Measurements from ENCODE around the gene PRR3. TPM values are rescaled to one million over a fixed set of nuclear protein-coding genes. Genes with fewer than 3 reads are reported as not detected.
A peak's percentile ranks its signal among the peaks of the same experiment; 100 is the strongest.

The PRR3 gene
- total RNA-seq, 1 experiment from 2014 or later: 21.0 TPM

- peaks cover 48% of the 10 kb centered on the region for H3K4me1 Mint-ChIP-seq (ENCODE audit: low read depth, unreplicated experiment)
Measured at GRCh38 chr6:30610065-30610464, 53.0 kb downstream of the PRR3 start.

GRCh38 chr6:30611150-30611855 is 54.2 kb downstream of the PRR3 start:
- intact Hi-C loops (cut with micrococcal nuclease; ENCODE audit: unreplicated experiment): no loop called here
- BruUV-seq (replicated peaks): no TSS peak
- H3K36me3 Mint-ChIP-seq (ENCODE audit: insufficient read depth, unreplicated experiment): peaks cover 94% of the 10 kb centered on the region
- H3K4me3 Mint-ChIP-seq (ENCODE audit: low read depth, unreplicated experiment): peak overlapping the region; percentile 3
- H3K4me1 Mint-ChIP-seq (ENCODE audit: low read depth, unreplicated experiment): peaks cover 59% of the 10 kb centered on the region
- peak overlapping the region; percentile 73 for H3K27ac Mint-ChIP-seq (ENCODE audit: unreplicated experiment)
- no peak for TF ChIP-seq CTCF (IDR thresholded peaks at IDR 0.05; ENCODE audit: unreplicated experiment)
- H3K9me3 Mint-ChIP-seq (ENCODE audit: low read depth, unreplicated experiment): no peaks in the 10 kb centered on the region
- no peaks in the 10 kb centered on the region for H3K27me3 Mint-ChIP-seq (ENCODE audit: unreplicated experiment)
- CTCF ChIA-PET: interaction anchor here (0.5 to 0.6 kb wide), 2 partner anchors 130 to 235 kb away, joined by 3 to 4 read pairs; no protein-coding TSS in a partner anchor
- DNase-seq: no peak

More at GRCh38 chr6:30610065-30610464, 53.0 kb downstream of the PRR3 start:
- H3K4me3 Mint-ChIP-seq (ENCODE audit: low read depth, unreplicated experiment): no peak overlapping the region
- BruUV-seq (replicated peaks): no TSS peak
- intact Hi-C loops (cut with micrococcal nuclease; ENCODE audit: unreplicated experiment): no loop called here
- DNase-seq: no peak
- CTCF ChIA-PET: no interaction called here
- peaks cover 94% of the 10 kb centered on the region for H3K36me3 Mint-ChIP-seq (ENCODE audit: insufficient read depth, unreplicated experiment)
- no peak overlapping the region for H3K27ac Mint-ChIP-seq (ENCODE audit: unreplicated experiment)
- H3K27me3 Mint-ChIP-seq (ENCODE audit: unreplicated experiment): no peaks in the 10 kb centered on the region
- no peaks in the 10 kb centered on the region for H3K9me3 Mint-ChIP-seq (ENCODE audit: low read depth, unreplicated experiment)
- no peak for TF ChIP-seq CTCF (IDR thresholded peaks at IDR 0.05; ENCODE audit: unreplicated experiment)

GRCh38 chr6:30611856-30612194 is 54.7 kb downstream of the PRR3 start:
- DNase-seq: no peak

GRCh38 chr6:30612213-30612612 is 55.1 kb downstream of the PRR3 start:
- no TSS peak for BruUV-seq (replicated peaks)
- peaks cover 9% of the 10 kb centered on the region for H3K27me3 Mint-ChIP-seq (ENCODE audit: unreplicated experiment)
- DNase-seq: no peak
- H3K4me1 Mint-ChIP-seq (ENCODE audit: low read depth, unreplicated experiment): peaks cover 64% of the 10 kb centered on the region
- intact Hi-C loops (cut with micrococcal nuclease; ENCODE audit: unreplicated experiment): no loop called here
- CTCF ChIA-PET: interaction anchor here (1.0 kb wide), 1 partner anchor 130 kb away, joined by 3 read pairs; no protein-coding TSS in a partner anchor
- TF ChIP-seq CTCF (IDR thresholded peaks at IDR 0.05; ENCODE audit: unreplicated experiment): no peak
- H3K27ac Mint-ChIP-seq (ENCODE audit: unreplicated experiment): peak overlapping the region; percentile 73
- H3K9me3 Mint-ChIP-seq (ENCODE audit: low read depth, unreplicated experiment): no peaks in the 10 kb centered on the region
- H3K4me3 Mint-ChIP-seq (ENCODE audit: low read depth, unreplicated experiment): no peak overlapping the region
- H3K36me3 Mint-ChIP-seq (ENCODE audit: insufficient read depth, unreplicated experiment): peaks cover 94% of the 10 kb centered on the region

More at GRCh38 chr6:30611856-30612194, 54.7 kb downstream of the PRR3 start:
- Mint-ChIP-seq H3K4me3 (ENCODE audit: low read depth, unreplicated experiment) (peak overlapping the region; percentile 3), H3K9me3 (ENCODE audit: low read depth, unreplicated experiment) (no peaks in the 10 kb centered on the region), H3K27ac (ENCODE audit: unreplicated experiment) (peak overlapping the region; percentile 73), H3K36me3 (ENCODE audit: insufficient read depth, unreplicated experiment) (peaks cover 94% of the 10 kb centered on the region), H3K4me1 (ENCODE audit: low read depth, unreplicated experiment) (peaks cover 61% of the 10 kb centered on the region), H3K27me3 (ENCODE audit: unreplicated experiment) (peaks cover 5% of the 10 kb centered on the region)
- CTCF ChIA-PET: interaction anchor here (1.0 kb wide), 1 partner anchor 130 kb away, joined by 3 read pairs; no protein-coding TSS in a partner anchor
- BruUV-seq (replicated peaks): no TSS peak
- intact Hi-C loops (cut with micrococcal nuclease; ENCODE audit: unreplicated experiment): no loop called here
- no peak for TF ChIP-seq CTCF (IDR thresholded peaks at IDR 0.05; ENCODE audit: unreplicated experiment)

All from Calu3 (cell line).